ENCODE measurements around the gene LTBP1. TPM values are rescaled to one million over a fixed set of nuclear protein-coding genes. Genes with fewer than 3 reads are reported as not detected.

LTBP1 gene
- total RNA-seq, 1 experiment from 2014 or later = 10.3 TPM

DNA sequence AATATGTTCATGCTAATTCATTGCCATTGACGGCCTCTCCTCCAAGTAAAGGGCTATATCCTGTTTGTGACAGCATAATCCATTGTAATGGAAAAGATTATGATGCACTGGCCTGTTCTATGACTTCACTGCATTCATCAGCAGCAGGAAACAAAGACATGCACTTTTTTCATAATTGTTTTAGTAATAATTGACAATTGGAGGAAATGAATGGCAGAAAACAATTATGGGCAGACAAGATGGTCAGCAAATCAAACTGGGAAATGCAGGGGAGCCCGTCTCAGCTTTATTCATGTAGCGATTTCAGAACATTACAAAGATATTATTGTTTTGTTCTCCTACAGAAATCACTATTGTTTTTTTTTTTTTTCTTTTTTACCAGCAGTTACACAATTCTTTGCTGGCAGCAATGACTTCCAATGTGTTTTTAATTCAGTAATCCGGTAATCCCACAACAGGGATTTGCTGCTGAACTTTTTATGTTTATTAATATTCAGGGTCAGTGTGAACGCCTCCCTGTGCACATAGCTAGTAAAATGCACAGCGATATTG is 495.9 kb downstream of the LTBP1 start:
- ChIA-PET CTCF (interaction anchor here (1.3 kb wide), 1 partner anchor 408 kb away, joined by 3 read pairs; no protein-coding TSS in a partner anchor), POLR2A (ENCODE audit: unreplicated experiment) (no interaction called here)
- BruUV-seq (replicated peaks) = no TSS peak
- Histone ChIP-seq H3K4me2 (no peak overlapping the region), H3F3A (ENCODE audit: insufficient read depth, low read depth) (no peaks in the 10 kb centered on the region), H3K4me1 (replicated peaks; ENCODE audit: insufficient read depth) (no peaks in the 10 kb centered on the region), H3K27ac (no peak overlapping the region), H2AFZ (no peak overlapping the region), H3K27me3 (ENCODE audit: insufficient read depth, low read depth) (no peaks in the 10 kb centered on the region), H3K79me2 (ENCODE audit: low read depth) (no peaks in the 10 kb centered on the region), H4K20me1 (ENCODE audit: insufficient read depth) (no peaks in the 10 kb centered on the region), H3K4me3 (no peak overlapping the region), H3K36me3 (ENCODE audit: low read depth) (no peaks in the 10 kb centered on the region), H3K9me3 (ENCODE audit: insufficient read depth, low read depth) (no peaks in the 10 kb centered on the region), H3K9me2 (ENCODE audit: insufficient read depth) (no peaks in the 10 kb centered on the region)
- DNase-seq = no peak
- TF ChIP-seq EZH2 (IDR thresholded peaks at IDR 0.05; ENCODE audit: low read depth) (no peak), CTCF (conservative IDR thresholded peaks at IDR 0.05) (no peak)
- intact Hi-C loops (cut with micrococcal nuclease; ENCODE audit: unreplicated experiment) = no loop called here

DNA sequence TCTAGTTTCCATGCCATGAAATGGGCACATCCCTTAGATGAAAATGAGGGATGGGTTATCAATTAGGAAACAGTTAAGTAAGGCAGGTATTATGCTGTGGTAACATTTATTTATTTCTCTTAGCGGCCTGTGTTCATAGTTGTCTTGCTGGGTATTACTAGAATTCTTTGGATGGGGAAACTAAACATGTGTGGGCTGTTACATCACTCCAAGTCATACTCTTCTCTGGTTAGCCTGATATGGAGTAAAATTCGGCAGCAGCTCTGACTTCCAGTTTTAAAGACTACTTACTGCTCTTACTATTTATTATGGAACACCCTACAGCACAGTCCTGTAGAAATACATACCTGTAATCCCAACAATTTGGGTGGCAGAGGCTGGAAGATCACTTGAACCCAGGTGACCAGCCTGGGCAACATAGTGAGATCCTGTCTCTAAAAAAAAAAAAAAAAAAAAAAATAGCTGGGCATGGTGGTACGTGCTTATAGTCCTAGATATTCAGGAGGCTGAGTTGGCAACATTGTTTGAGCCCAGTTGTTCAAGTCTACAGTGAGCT is 496.6 kb downstream of the LTBP1 start:
- TF ChIP-seq EZH2 (IDR thresholded peaks at IDR 0.05; ENCODE audit: low read depth) (no peak), CTCF (conservative IDR thresholded peaks at IDR 0.05) (no peak)
- H3K27ac ChIP-seq = no peak overlapping the region
- H3K4me2 ChIP-seq = no peak overlapping the region
- ChIA-PET POLR2A (ENCODE audit: unreplicated experiment) (no interaction called here), CTCF (interaction anchor here (0.6 to 0.7 kb wide), 2 partner anchors 86 to 1340 kb away, joined by 3 read pairs; no protein-coding TSS in a partner anchor)
- no peak overlapping the region for H3K4me3 ChIP-seq
- H3K36me3 ChIP-seq (ENCODE audit: low read depth) = no peaks in the 10 kb centered on the region
- intact Hi-C loops (cut with micrococcal nuclease; ENCODE audit: unreplicated experiment) = no loop called here
- H3K9me2 ChIP-seq (ENCODE audit: insufficient read depth) = no peaks in the 10 kb centered on the region
- no peaks in the 10 kb centered on the region for H4K20me1 ChIP-seq (ENCODE audit: insufficient read depth)
- DNase-seq = no peak
- H3K27me3 ChIP-seq (ENCODE audit: insufficient read depth, low read depth) = no peaks in the 10 kb centered on the region
- H2AFZ ChIP-seq = no peak overlapping the region
- no TSS peak for BruUV-seq (replicated peaks)
- no peaks in the 10 kb centered on the region for H3K79me2 ChIP-seq (ENCODE audit: low read depth)
- no peaks in the 10 kb centered on the region for H3K9me3 ChIP-seq (ENCODE audit: insufficient read depth, low read depth)
- no peaks in the 10 kb centered on the region for H3F3A ChIP-seq (ENCODE audit: insufficient read depth, low read depth)
- no peaks in the 10 kb centered on the region for H3K4me1 ChIP-seq (replicated peaks; ENCODE audit: insufficient read depth)

DNA sequence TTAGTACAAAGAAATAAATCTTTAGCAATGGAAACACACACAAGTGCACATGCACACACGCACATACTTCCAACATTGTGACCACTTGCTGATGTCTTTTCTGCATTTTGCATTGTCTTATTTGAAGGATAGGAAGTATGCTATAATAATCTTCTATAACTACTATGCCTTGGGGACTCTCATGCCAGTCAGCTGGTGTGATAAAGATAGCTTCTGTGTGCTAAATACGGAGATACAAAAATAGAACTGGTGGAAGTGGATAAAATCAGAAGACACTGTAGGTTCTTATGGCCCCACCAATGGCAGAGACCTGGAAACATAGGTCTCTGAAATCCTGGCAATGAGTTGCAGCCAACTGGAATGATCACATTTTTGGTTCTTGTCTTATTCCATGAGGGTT is 498.2 kb downstream of the LTBP1 start:
- CTCF ChIA-PET = no interaction called here

More for the DNA sequence above, 498.2 kb downstream of the LTBP1 start:
- Histone ChIP-seq H3K27ac (no peak overlapping the region), H3K79me2 (ENCODE audit: low read depth) (no peaks in the 10 kb centered on the region), H3K9me3 (ENCODE audit: insufficient read depth, low read depth) (no peaks in the 10 kb centered on the region), H3K4me3 (no peak overlapping the region), H3K9me2 (ENCODE audit: insufficient read depth) (no peaks in the 10 kb centered on the region), H3F3A (ENCODE audit: insufficient read depth, low read depth) (no peaks in the 10 kb centered on the region), H4K20me1 (ENCODE audit: insufficient read depth) (no peaks in the 10 kb centered on the region), H3K27me3 (ENCODE audit: insufficient read depth, low read depth) (no peaks in the 10 kb centered on the region), H2AFZ (no peak overlapping the region), H3K4me1 (replicated peaks; ENCODE audit: insufficient read depth) (no peaks in the 10 kb centered on the region), H3K36me3 (ENCODE audit: low read depth) (no peaks in the 10 kb centered on the region), H3K4me2 (no peak overlapping the region)
- no TSS peak for BruUV-seq (replicated peaks)
- DNase-seq = no peak
- TF ChIP-seq EZH2 (IDR thresholded peaks at IDR 0.05; ENCODE audit: low read depth) (no peak), CTCF (conservative IDR thresholded peaks at IDR 0.05) (no peak)
- intact Hi-C loops (cut with micrococcal nuclease; ENCODE audit: unreplicated experiment) = no loop called here
- POLR2A ChIA-PET (ENCODE audit: unreplicated experiment) = no interaction called here
